Neural cell (in vitro differentiated cells): ENCODE measurements around the gene OXNAD1. TPM values are rescaled to one million over a fixed set of nuclear protein-coding genes. Genes with fewer than 3 reads are reported as not detected.

ENCODE experiments used
- H2AFZ ChIP-seq: fragments of 200-600, 300-800 bp; sonication (generic), shearing (Covaris generic); 2 replicates; pipeline ENCODE4 v1.6.0; 2014; ENCODE audit warnings: low read depth, mild to moderate bottlenecking, antibody characterized with exemption, low read length, moderate library complexity
- H3F3A ChIP-seq: fragments of 200-600 bp; shearing (Covaris generic); 2 replicates; pipeline ENCODE4 v1.6.1; 2016; ENCODE audit warnings: mild to moderate bottlenecking, moderate library complexity, mixed read lengths, antibody characterized with exemption, low read length; ENCODE audit not compliant: insufficient read depth, poor library complexity, severe bottlenecking
- H3K27ac ChIP-seq: fragments of 200-600, 300-800 bp; sonication (generic), shearing (Covaris generic); 2 replicates; pipeline ENCODE4 v1.5.1; 2014; ENCODE audit warnings: mild to moderate bottlenecking, low read length, moderate library complexity
- H3K27me3 ChIP-seq: fragments of 300-800, 200-600 bp; sonication (generic), shearing (Covaris generic); 2 replicates; pipeline ENCODE4 v1.6.0; 2014; ENCODE audit warnings: mild to moderate bottlenecking, low read depth, low read length, moderate library complexity; ENCODE audit not compliant: insufficient read depth
- H3K36me3 ChIP-seq: fragments of 300-800, 200-600 bp; sonication (generic), shearing (Covaris generic); 2 replicates; pipeline ENCODE4 v1.5.1; 2014; ENCODE audit warnings: mild to moderate bottlenecking, antibody characterized with exemption, low read length, moderate library complexity; ENCODE audit not compliant: insufficient read depth
- H3K4me2 ChIP-seq: fragments of 300-800, 200-600 bp; sonication (generic), shearing (Covaris generic); 2 replicates; pipeline ENCODE4 v1.6.0; 2014; ENCODE audit warnings: mild to moderate bottlenecking, low read length
- H3K4me3 ChIP-seq: fragments of 300-800, 200-600 bp; sonication (generic), shearing (Covaris generic); 2 replicates; pipeline ENCODE4 v1.5.1; 2014; ENCODE audit warnings: mild to moderate bottlenecking, low read length, moderate library complexity
- H3K79me2 ChIP-seq: fragments of 200-600 bp; shearing (Covaris generic); replicated peaks from 2 replicates; pipeline ENCODE4 v1.6.0; 2014; ENCODE audit warnings: mild to moderate bottlenecking, low read length, moderate library complexity; ENCODE audit not compliant: insufficient read depth
- H3K9ac ChIP-seq: fragments of 300-800, 200-600 bp; sonication (generic), shearing (Covaris generic); 2 replicates; pipeline ENCODE4 v1.6.1; 2016; ENCODE audit warnings: mild to moderate bottlenecking, low read length, mixed read lengths
- H3K9me2 ChIP-seq: fragments of 200-600 bp; shearing (Covaris generic); 2 replicates; pipeline ENCODE4 v1.6.1; 2016; ENCODE audit warnings: mild to moderate bottlenecking, low read length, mixed read lengths; ENCODE audit not compliant: insufficient read depth
- H3K9me3 ChIP-seq: fragments of 200-600, 300-800 bp; sonication (generic), shearing (Covaris generic); 2 replicates; pipeline ENCODE4 v1.6.1; 2016; ENCODE audit warnings: mild to moderate bottlenecking, mixed run types, low read length, moderate library complexity, mixed read lengths
- H4K20me1 ChIP-seq: fragments of 200-600 bp; shearing (Covaris generic); 2 replicates; pipeline ENCODE4 v1.6.1; 2016; ENCODE audit warnings: mild to moderate bottlenecking, mixed run types; ENCODE audit not compliant: insufficient read depth
- EP300 ChIP-seq: fragments of 450-650 bp; conservative IDR thresholded peaks from 2 replicates; pipeline ENCODE4 v1.6.1; 2014; ENCODE audit warnings: antibody characterized with exemption, mild to moderate bottlenecking, moderate library complexity; ENCODE audit not compliant: poor library complexity, severe bottlenecking
- EZH2 ChIP-seq: fragments of 200-600, 300-800 bp; shearing (Covaris generic), sonication (generic); IDR thresholded peaks from 2 replicates; pipeline ENCODE4 v1.6.1; 2014; ENCODE audit warnings: antibody characterized with exemption, low read length, borderline replicate concordance, mild to moderate bottlenecking; ENCODE audit not compliant: insufficient read depth, poor library complexity, severe bottlenecking
- MXI1 ChIP-seq: fragments of 450-650 bp; conservative IDR thresholded peaks from 2 replicates; pipeline ENCODE4 v1.6.1; 2014; ENCODE audit warnings: antibody characterized with exemption, mild to moderate bottlenecking; ENCODE audit not compliant: poor library complexity, severe bottlenecking
- POLR2AphosphoS5 ChIP-seq: IDR thresholded peaks from 2 replicates; pipeline ENCODE4 v1.6.1; 2012
- RAD21 ChIP-seq: fragments of 450-650 bp; conservative IDR thresholded peaks from 2 replicates; pipeline ENCODE4 v1.6.1; 2014; ENCODE audit warnings: antibody characterized with exemption, mild to moderate bottlenecking, moderate library complexity
- SMC3 ChIP-seq: fragments of 450-650 bp; conservative IDR thresholded peaks from 2 replicates; pipeline ENCODE4 v1.6.1; 2014; ENCODE audit warnings: antibody characterized with exemption, mild to moderate bottlenecking, moderate library complexity; ENCODE audit not compliant: poor library complexity
- TAF1 ChIP-seq: IDR thresholded peaks from 2 replicates; pipeline ENCODE4 v1.6.1; 2012; ENCODE audit warnings: low read depth
- polyA plus RNA-seq: library from polyadenylated mRNA; depleted of rRNA; stranded (reverse); fragments of >200 nt; gene quantifications from 2 replicates; pipeline ENCODE4 v1.2.3, GENCODE V29; 2014
- TF ChIP-seq, protein P1 (sequence below): IDR thresholded peaks from 2 replicates; pipeline ENCODE4 v1.6.1; 2012; ENCODE audit warnings: borderline replicate concordance
- TF ChIP-seq, protein P2 (sequence below): fragments of 450-650 bp; IDR thresholded peaks from 2 replicates; pipeline ENCODE4 v1.5.1; 2014; ENCODE audit warnings: antibody characterized with exemption, mild to moderate bottlenecking, moderate library complexity; ENCODE audit not compliant: poor library complexity, severe bottlenecking

OXNAD1 gene
- polyA plus RNA-seq, 1 donor from 2014 or later = 16.4 TPM

DNA sequence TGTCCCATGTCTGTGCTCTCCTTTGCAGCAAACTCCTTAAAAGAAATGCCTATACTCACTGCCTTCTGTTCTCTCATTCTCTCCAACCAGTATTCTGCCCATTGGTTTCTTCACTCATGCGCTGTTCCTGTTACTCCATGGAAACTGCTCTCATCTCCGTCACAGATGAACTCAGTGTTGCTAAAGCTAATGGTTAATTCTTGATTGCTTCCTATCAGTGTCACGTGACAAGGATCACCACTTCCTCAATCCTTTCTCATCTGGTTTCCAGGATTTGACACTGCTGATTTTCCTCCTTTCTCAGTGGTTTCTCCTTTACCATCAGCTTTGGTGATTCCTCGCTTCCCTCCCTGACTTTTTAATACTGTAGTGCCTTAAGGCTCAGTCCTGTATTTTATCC lies 2.8 kb upstream of the OXNAD1 start:
- Histone ChIP-seq H3K9me3 (no peaks in the 10 kb centered on the region), H3K9me2 (no peaks in the 10 kb centered on the region), H3K36me3 (no peaks in the 10 kb centered on the region), H3F3A (no peaks in the 10 kb centered on the region), H3K27ac (no peak overlapping the region), H3K79me2 (peaks cover 38% of the 10 kb centered on the region), H3K4me3 (no peak overlapping the region), H3K9ac (no peak overlapping the region), H2AFZ (no peak overlapping the region), H4K20me1 (no peaks in the 10 kb centered on the region), H3K27me3 (no peaks in the 10 kb centered on the region), H3K4me2 (no peak overlapping the region)
- TF ChIP-seq SMC3 (no peak), POLR2AphosphoS5 (no peak)
- TF ChIP-seq, protein P1, sequence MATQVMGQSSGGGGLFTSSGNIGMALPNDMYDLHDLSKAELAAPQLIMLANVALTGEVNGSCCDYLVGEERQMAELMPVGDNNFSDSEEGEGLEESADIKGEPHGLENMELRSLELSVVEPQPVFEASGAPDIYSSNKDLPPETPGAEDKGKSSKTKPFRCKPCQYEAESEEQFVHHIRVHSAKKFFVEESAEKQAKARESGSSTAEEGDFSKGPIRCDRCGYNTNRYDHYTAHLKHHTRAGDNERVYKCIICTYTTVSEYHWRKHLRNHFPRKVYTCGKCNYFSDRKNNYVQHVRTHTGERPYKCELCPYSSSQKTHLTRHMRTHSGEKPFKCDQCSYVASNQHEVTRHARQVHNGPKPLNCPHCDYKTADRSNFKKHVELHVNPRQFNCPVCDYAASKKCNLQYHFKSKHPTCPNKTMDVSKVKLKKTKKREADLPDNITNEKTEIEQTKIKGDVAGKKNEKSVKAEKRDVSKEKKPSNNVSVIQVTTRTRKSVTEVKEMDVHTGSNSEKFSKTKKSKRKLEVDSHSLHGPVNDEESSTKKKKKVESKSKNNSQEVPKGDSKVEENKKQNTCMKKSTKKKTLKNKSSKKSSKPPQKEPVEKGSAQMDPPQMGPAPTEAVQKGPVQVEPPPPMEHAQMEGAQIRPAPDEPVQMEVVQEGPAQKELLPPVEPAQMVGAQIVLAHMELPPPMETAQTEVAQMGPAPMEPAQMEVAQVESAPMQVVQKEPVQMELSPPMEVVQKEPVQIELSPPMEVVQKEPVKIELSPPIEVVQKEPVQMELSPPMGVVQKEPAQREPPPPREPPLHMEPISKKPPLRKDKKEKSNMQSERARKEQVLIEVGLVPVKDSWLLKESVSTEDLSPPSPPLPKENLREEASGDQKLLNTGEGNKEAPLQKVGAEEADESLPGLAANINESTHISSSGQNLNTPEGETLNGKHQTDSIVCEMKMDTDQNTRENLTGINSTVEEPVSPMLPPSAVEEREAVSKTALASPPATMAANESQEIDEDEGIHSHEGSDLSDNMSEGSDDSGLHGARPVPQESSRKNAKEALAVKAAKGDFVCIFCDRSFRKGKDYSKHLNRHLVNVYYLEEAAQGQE = no peak

DNA sequence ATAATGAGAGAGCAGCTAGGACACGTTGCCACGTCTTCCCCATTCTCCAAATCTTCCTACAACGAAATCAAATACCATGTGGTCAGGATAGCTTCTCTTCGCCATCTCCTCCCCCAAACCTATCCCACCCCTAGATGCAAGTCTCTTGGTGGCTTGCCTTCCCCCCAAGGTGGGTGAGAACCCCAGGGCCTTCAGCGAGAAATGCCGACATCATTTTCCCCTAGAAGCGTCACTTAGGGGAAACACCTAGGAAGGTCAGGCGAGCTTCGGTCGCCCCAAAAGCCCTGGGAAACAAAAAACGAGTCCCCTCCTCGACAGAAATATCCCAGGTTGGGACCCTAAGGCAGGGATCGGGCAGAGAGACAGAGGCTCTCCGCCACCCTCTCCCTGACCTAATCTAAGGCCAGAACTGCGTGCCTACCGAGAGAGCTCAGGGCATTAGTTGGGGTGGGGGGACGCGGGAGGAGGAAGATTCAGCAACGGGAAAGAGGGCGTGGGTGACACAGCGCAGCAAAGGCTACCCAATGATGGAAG lies 771 bp upstream of the OXNAD1 start:
- no peaks in the 10 kb centered on the region for H3K27me3 ChIP-seq
- H3K9me2 ChIP-seq = no peaks in the 10 kb centered on the region
- H4K20me1 ChIP-seq = no peaks in the 10 kb centered on the region
- peak overlapping the region; percentile 43 for H2AFZ ChIP-seq
- peak overlapping the region; percentile 68 for H3K9ac ChIP-seq
- peak overlapping the region; percentile 67 for H3K27ac ChIP-seq
- H3K36me3 ChIP-seq = no peaks in the 10 kb centered on the region
- peak overlapping the region; percentile 73 for H3K4me3 ChIP-seq
- peak overlapping the region; percentile 91 for H3K4me2 ChIP-seq
- no peaks in the 10 kb centered on the region for H3F3A ChIP-seq
- H3K79me2 ChIP-seq = peaks cover 54% of the 10 kb centered on the region
- TF ChIP-seq POLR2AphosphoS5 (no peak), EP300 (no peak), MXI1 (no peak), RAD21 (no peak), TAF1 (no peak), EZH2 (no peak), SMC3 (no peak)
- TF ChIP-seq, protein P2, sequence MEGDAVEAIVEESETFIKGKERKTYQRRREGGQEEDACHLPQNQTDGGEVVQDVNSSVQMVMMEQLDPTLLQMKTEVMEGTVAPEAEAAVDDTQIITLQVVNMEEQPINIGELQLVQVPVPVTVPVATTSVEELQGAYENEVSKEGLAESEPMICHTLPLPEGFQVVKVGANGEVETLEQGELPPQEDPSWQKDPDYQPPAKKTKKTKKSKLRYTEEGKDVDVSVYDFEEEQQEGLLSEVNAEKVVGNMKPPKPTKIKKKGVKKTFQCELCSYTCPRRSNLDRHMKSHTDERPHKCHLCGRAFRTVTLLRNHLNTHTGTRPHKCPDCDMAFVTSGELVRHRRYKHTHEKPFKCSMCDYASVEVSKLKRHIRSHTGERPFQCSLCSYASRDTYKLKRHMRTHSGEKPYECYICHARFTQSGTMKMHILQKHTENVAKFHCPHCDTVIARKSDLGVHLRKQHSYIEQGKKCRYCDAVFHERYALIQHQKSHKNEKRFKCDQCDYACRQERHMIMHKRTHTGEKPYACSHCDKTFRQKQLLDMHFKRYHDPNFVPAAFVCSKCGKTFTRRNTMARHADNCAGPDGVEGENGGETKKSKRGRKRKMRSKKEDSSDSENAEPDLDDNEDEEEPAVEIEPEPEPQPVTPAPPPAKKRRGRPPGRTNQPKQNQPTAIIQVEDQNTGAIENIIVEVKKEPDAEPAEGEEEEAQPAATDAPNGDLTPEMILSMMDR = no peak
- TF ChIP-seq, protein P1 = no peak
- no peaks in the 10 kb centered on the region for H3K9me3 ChIP-seq
